ENCODE data around the gene KCNA10. TPM values are rescaled to one million over a fixed set of nuclear protein-coding genes. Genes with fewer than 3 reads are reported as not detected.

KCNA10 gene
- total RNA-seq, 1 experiment from 2014 or later: not detected

- Histone ChIP-seq H3K4me3 (ENCODE audit: low read length) (no peak overlapping the region), H3K27ac (ENCODE audit: low read length) (no peak overlapping the region), H3K4me1 (ENCODE audit: insufficient read depth, low read length) (no peaks in the 10 kb centered on the region), H3F3A (ENCODE audit: low read length, unreplicated experiment) (no peaks in the 10 kb centered on the region), H3K4me2 (ENCODE audit: low read length) (no peak overlapping the region), H3K27me3 (ENCODE audit: low read length) (peaks cover 70% of the 10 kb centered on the region), H3K9me3 (ENCODE audit: low read length) (no peaks in the 10 kb centered on the region), H2AFZ (ENCODE audit: low read length) (no peak overlapping the region), H3K79me2 (ENCODE audit: low read length) (no peaks in the 10 kb centered on the region), H3K9ac (ENCODE audit: low read length) (no peak overlapping the region), H4K20me1 (ENCODE audit: low read length) (no peaks in the 10 kb centered on the region), H3K36me3 (ENCODE audit: low read depth, low read length) (no peaks in the 10 kb centered on the region), H3K9me2 (replicated peaks; ENCODE audit: low read length) (no peaks in the 10 kb centered on the region)
- DNase-seq (no peak), ATAC-seq (no peak)
- CTCF ChIA-PET: no interaction called here
- POLR2A ChIA-PET (ENCODE audit: unreplicated experiment): no interaction called here
- TF ChIP-seq EZH2 (IDR thresholded peaks at IDR 0.05; ENCODE audit: low read length, unreplicated experiment): no peak
- TF ChIP-seq CTCF (conservative IDR thresholded peaks at IDR 0.05; ENCODE audit: low read depth, low read length): no peak
- TF ChIP-seq EZH2phosphoT487 (IDR thresholded peaks at IDR 0.05; ENCODE audit: borderline replicate concordance, low read length): no peak
- intact Hi-C loops (cut with micrococcal nuclease): no loop called here
- no TSS peak for BruUV-seq (replicated peaks)
These were observed 44.1 kb upstream of the KCNA10 start for GRCh38 chr1:110563089-110563488.

- Histone ChIP-seq H2AFZ (ENCODE audit: low read length) (no peak overlapping the region), H3K36me3 (ENCODE audit: low read depth, low read length) (no peaks in the 10 kb centered on the region), H3K27me3 (ENCODE audit: low read length) (peaks cover 65% of the 10 kb centered on the region), H3K9me3 (ENCODE audit: low read length) (no peaks in the 10 kb centered on the region), H3K9me2 (replicated peaks; ENCODE audit: low read length) (no peaks in the 10 kb centered on the region), H3K9ac (ENCODE audit: low read length) (no peak overlapping the region), H4K20me1 (ENCODE audit: low read length) (no peaks in the 10 kb centered on the region), H3K4me3 (ENCODE audit: low read length) (no peak overlapping the region), H3K4me2 (ENCODE audit: low read length) (no peak overlapping the region), H3K27ac (ENCODE audit: low read length) (no peak overlapping the region), H3K4me1 (ENCODE audit: insufficient read depth, low read length) (no peaks in the 10 kb centered on the region), H3F3A (ENCODE audit: low read length, unreplicated experiment) (no peaks in the 10 kb centered on the region), H3K79me2 (ENCODE audit: low read length) (no peaks in the 10 kb centered on the region)
- ATAC-seq (no peak), DNase-seq (no peak)
- TF ChIP-seq EZH2 (IDR thresholded peaks at IDR 0.05; ENCODE audit: low read length, unreplicated experiment) (no peak), CTCF (conservative IDR thresholded peaks at IDR 0.05; ENCODE audit: low read depth, low read length) (no peak), EZH2phosphoT487 (IDR thresholded peaks at IDR 0.05; ENCODE audit: borderline replicate concordance, low read length) (no peak)
- POLR2A ChIA-PET (ENCODE audit: unreplicated experiment): no interaction called here
- BruUV-seq (replicated peaks): no TSS peak
- CTCF ChIA-PET: no interaction called here
- intact Hi-C loops (cut with micrococcal nuclease): no loop called here
These were observed 42.6 kb upstream of the KCNA10 start for GRCh38 chr1:110561596-110561995.

GRCh38 chr1:110559157-110559556 is 40.2 kb upstream of the KCNA10 start:
- Histone ChIP-seq H3K27me3 (ENCODE audit: low read length) (peaks cover 56% of the 10 kb centered on the region), H3K27ac (ENCODE audit: low read length) (no peak overlapping the region), H3K79me2 (ENCODE audit: low read length) (no peaks in the 10 kb centered on the region), H3K4me2 (ENCODE audit: low read length) (no peak overlapping the region), H3K4me3 (ENCODE audit: low read length) (no peak overlapping the region), H3K4me1 (ENCODE audit: insufficient read depth, low read length) (no peaks in the 10 kb centered on the region), H3F3A (ENCODE audit: low read length, unreplicated experiment) (no peaks in the 10 kb centered on the region), H2AFZ (ENCODE audit: low read length) (no peak overlapping the region), H3K9me3 (ENCODE audit: low read length) (no peaks in the 10 kb centered on the region), H3K9ac (ENCODE audit: low read length) (no peak overlapping the region), H3K9me2 (replicated peaks; ENCODE audit: low read length) (no peaks in the 10 kb centered on the region), H3K36me3 (ENCODE audit: low read depth, low read length) (no peaks in the 10 kb centered on the region), H4K20me1 (ENCODE audit: low read length) (no peaks in the 10 kb centered on the region)
- CTCF ChIA-PET: no interaction called here
- POLR2A ChIA-PET (ENCODE audit: unreplicated experiment): no interaction called here
- no peak for TF ChIP-seq EZH2 (IDR thresholded peaks at IDR 0.05; ENCODE audit: low read length, unreplicated experiment)
- ATAC-seq (no peak), DNase-seq (peak; percentile 26)
- intact Hi-C loops (cut with micrococcal nuclease): no loop called here
- no TSS peak for BruUV-seq (replicated peaks)
